ENCODE data around the gene ARID5B. TPM values are rescaled to one million over a fixed set of nuclear protein-coding genes. Genes with fewer than 3 reads are reported as not detected.

ARID5B gene
- total RNA-seq, 2 experiments from 2014 or later = 49.2 to 51.3 TPM

DNA sequence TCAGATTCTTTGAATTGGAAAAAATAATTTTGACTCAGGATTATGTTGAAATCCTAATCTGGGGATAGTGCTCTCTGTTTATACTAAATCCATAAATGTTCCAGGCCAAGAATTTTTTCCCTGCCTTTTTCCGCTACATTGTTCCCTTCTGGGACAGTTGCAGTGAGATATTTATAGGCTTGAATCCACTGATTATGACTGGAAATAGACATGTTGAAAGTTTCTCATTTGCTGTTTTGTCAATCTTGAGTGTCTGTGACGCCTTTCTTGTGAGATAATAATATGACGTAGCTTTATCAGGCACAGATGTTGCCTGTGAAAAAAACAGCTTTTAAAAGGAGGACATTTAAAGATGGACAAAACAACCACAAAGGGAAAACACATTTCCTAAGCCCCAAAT lies 155.9 kb downstream of the ARID5B start:
- intact Hi-C loops (cut with DNase I, micrococcal nuclease) = loop anchor here in 1 of 2 experiments (2.0 kb wide), 1 partner anchor 15 kb away; no protein-coding TSS in a partner anchor
- H3K4me3 ChIP-seq (ENCODE audit: low read length) = no peak overlapping the region
- Mint-ChIP-seq H3K9me3 (no peaks in the 10 kb centered on the region), H3K36me3 (ENCODE audit: low read depth) (peaks cover 100% of the 10 kb centered on the region), H3K4me1 (ENCODE audit: low read depth) (peaks cover 89% of the 10 kb centered on the region), H3K27me3 (no peaks in the 10 kb centered on the region), H3K27ac (no peak overlapping the region), H3K4me3 (no peak overlapping the region)
- no peaks in the 10 kb centered on the region for H3K9me3 ChIP-seq (ENCODE audit: control insufficient read depth in 1 of 2, insufficient read depth in 1 of 2, low read length in 2 of 2)
- DNase-seq = no peak
- TF ChIP-seq, protein P1, sequence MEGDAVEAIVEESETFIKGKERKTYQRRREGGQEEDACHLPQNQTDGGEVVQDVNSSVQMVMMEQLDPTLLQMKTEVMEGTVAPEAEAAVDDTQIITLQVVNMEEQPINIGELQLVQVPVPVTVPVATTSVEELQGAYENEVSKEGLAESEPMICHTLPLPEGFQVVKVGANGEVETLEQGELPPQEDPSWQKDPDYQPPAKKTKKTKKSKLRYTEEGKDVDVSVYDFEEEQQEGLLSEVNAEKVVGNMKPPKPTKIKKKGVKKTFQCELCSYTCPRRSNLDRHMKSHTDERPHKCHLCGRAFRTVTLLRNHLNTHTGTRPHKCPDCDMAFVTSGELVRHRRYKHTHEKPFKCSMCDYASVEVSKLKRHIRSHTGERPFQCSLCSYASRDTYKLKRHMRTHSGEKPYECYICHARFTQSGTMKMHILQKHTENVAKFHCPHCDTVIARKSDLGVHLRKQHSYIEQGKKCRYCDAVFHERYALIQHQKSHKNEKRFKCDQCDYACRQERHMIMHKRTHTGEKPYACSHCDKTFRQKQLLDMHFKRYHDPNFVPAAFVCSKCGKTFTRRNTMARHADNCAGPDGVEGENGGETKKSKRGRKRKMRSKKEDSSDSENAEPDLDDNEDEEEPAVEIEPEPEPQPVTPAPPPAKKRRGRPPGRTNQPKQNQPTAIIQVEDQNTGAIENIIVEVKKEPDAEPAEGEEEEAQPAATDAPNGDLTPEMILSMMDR (IDR thresholded peaks at IDR 0.05) = no peak
- no peak overlapping the region for H3K27ac ChIP-seq (ENCODE audit: low read depth in 1 of 2, low read length in 2 of 2)
- H3K27me3 ChIP-seq (ENCODE audit: control insufficient read depth in 1 of 2, insufficient read depth in 2 of 2, low read length in 2 of 2) = no peaks in the 10 kb centered on the region
- no peak for ATAC-seq (ENCODE audit: poor library complexity)
- POLR2A ChIA-PET = interaction anchor here (1.4 to 1.9 kb wide), 3 partner anchors 9 to 25 kb away, joined by 4 read pairs; no protein-coding TSS in a partner anchor
- H3K4me1 ChIP-seq (ENCODE audit: insufficient read depth, low read length) = peaks cover 36% of the 10 kb centered on the region
- CTCF ChIA-PET = interaction anchor here (2.4 kb wide), 1 partner anchor 14 kb away, joined by 6 read pairs; no protein-coding TSS in a partner anchor
- H3K36me3 ChIP-seq (ENCODE audit: insufficient read depth, low read length) = peaks cover 66% of the 10 kb centered on the region

DNA sequence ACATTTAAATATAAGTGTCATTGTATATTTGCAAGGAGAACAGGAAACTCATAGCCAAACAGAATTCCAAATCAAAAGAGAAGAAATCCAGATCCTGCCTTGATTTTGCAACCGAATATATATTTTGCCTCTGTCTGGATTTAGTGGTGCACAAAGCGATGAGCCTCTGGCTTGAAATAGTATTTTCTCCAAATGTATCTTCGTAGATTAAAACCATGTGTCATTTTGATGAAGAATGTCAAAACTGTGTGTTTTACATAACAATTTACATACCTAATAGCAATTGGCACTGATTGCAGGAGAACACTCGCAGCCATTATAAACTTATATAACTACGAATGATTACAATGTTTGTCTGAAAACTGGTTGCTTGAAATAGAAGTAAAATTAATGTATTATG lies 156.4 kb downstream of the ARID5B start:
- intact Hi-C loops (cut with DNase I, micrococcal nuclease) = loop anchor here in 1 of 2 experiments (2.0 kb wide), 1 partner anchor 15 kb away; no protein-coding TSS in a partner anchor
- peaks cover 31% of the 10 kb centered on the region for H3K4me1 ChIP-seq (ENCODE audit: insufficient read depth, low read length)
- no peaks in the 10 kb centered on the region for H3K9me3 Mint-ChIP-seq
- ChIA-PET CTCF (interaction anchor here (2.4 kb wide), 1 partner anchor 14 kb away, joined by 6 read pairs; no protein-coding TSS in a partner anchor), POLR2A (interaction anchor here (1.4 to 1.9 kb wide), 2 partner anchors 9 to 17 kb away, joined by 4 read pairs; no protein-coding TSS in a partner anchor)
- no peak overlapping the region for H3K27ac ChIP-seq (ENCODE audit: low read depth in 1 of 2, low read length in 2 of 2)
- peaks cover 63% of the 10 kb centered on the region for H3K36me3 ChIP-seq (ENCODE audit: insufficient read depth, low read length)
- no peak overlapping the region for H3K4me3 Mint-ChIP-seq
- H3K4me1 Mint-ChIP-seq (ENCODE audit: low read depth) = peaks cover 89% of the 10 kb centered on the region
- no peaks in the 10 kb centered on the region for H3K9me3 ChIP-seq (ENCODE audit: control insufficient read depth in 1 of 2, insufficient read depth in 1 of 2, low read length in 2 of 2)
- peaks cover 100% of the 10 kb centered on the region for H3K36me3 Mint-ChIP-seq (ENCODE audit: low read depth)
- TF ChIP-seq, protein P1 (IDR thresholded peaks at IDR 0.05) = no peak
- H3K27me3 Mint-ChIP-seq = no peaks in the 10 kb centered on the region
- no peak overlapping the region for H3K27ac Mint-ChIP-seq
- H3K4me3 ChIP-seq (ENCODE audit: low read length) = no peak overlapping the region
- H3K27me3 ChIP-seq (ENCODE audit: control insufficient read depth in 1 of 2, insufficient read depth in 2 of 2, low read length in 2 of 2) = no peaks in the 10 kb centered on the region
- DNase-seq = no peak
- ATAC-seq (ENCODE audit: poor library complexity) = no peak

DNA sequence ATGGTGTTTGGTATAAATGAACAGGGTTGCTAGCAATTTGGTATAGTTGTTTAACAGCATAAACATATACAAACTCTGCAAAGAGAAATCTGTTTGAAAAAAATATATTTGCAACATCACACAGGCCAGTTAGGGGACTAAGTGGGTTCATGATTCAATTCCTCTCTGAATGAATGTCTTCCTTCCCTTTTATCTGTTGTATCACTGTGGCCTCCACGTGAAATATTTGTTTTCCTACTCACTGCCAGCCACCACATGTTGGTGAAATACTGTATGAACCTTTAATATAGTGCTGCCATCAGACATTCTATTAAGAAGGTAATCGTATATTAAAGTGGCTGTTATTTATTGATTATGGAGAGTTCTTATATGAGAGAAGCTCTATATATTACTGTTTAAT lies 157.0 kb downstream of the ARID5B start:
- Mint-ChIP-seq H3K4me1 (ENCODE audit: low read depth) (peaks cover 89% of the 10 kb centered on the region), H3K27ac (no peak overlapping the region), H3K36me3 (ENCODE audit: low read depth) (peaks cover 100% of the 10 kb centered on the region), H3K9me3 (no peaks in the 10 kb centered on the region), H3K27me3 (no peaks in the 10 kb centered on the region), H3K4me3 (no peak overlapping the region)
- no peak for DNase-seq
- TF ChIP-seq, protein P1 (IDR thresholded peaks at IDR 0.05) = no peak
- Histone ChIP-seq H3K4me3 (ENCODE audit: low read length) (no peak overlapping the region), H3K9me3 (ENCODE audit: control insufficient read depth in 1 of 2, insufficient read depth in 1 of 2, low read length in 2 of 2) (no peaks in the 10 kb centered on the region), H3K4me1 (ENCODE audit: insufficient read depth, low read length) (peaks cover 25% of the 10 kb centered on the region), H3K36me3 (ENCODE audit: insufficient read depth, low read length) (peaks cover 57% of the 10 kb centered on the region), H3K27me3 (ENCODE audit: control insufficient read depth in 1 of 2, insufficient read depth in 2 of 2, low read length in 2 of 2) (no peaks in the 10 kb centered on the region), H3K27ac (ENCODE audit: low read depth in 1 of 2, low read length in 2 of 2) (no peak overlapping the region)
- ATAC-seq (ENCODE audit: poor library complexity) = no peak
- CTCF ChIA-PET = interaction anchor here (0.9 to 1.2 kb wide), 2 partner anchors 18 to 186 kb away, joined by 3 to 4 read pairs; no protein-coding TSS in a partner anchor
- POLR2A ChIA-PET = interaction anchor here (0.8 to 1.4 kb wide), 3 partner anchors 9 to 158 kb away, joined by 3 to 4 read pairs (median 3); no protein-coding TSS in a partner anchor
- intact Hi-C loops (cut with DNase I, micrococcal nuclease) = no loop called here
